K562 (cell line): Measurements from ENCODE around the gene THADA. TPM values are rescaled to one million over a fixed set of nuclear protein-coding genes. Genes with fewer than 3 reads are reported as not detected.

Experiments used
- ATAC-seq: fragments of 200-7000 bp; cut with Tn5 transposase; 3 replicates; pipeline ENCODE4 v1.9.1; 2020; ENCODE audit warnings: moderate library complexity
- BruUV-seq: library from RNA; stranded (reverse); fragments of 400-500 nt; replicated peaks from 2 replicates; lab custom pipeline; 2021; lab: Mats Ljungman, UMichigan
- CTCF ChIA-PET: fragments of 300-600 bp; formaldehyde crosslinking; extraction: SDS; loops from one replicate; lab custom pipeline; 2021; ENCODE audit warnings: low intra/inter-chr PET ratio; lab: Yijun Ruan, JAX
- POLR2A ChIA-PET: fragments of 300-600, 350-650 bp; sonication (Branson Sonifier 250); formaldehyde crosslinking; extraction: SDS; loops from one replicate; lab custom pipeline; 2021; ENCODE audit warnings: antibody characterized with exemption, inconsistent platforms; lab: Yijun Ruan, JAX
- DNase-seq, 4 experiments: peaks; one replicate each; pipeline versions ENCODE4 v3.0.0 to v3.0.0-alpha.2; 2011 to 2018; ENCODE audit warnings: low spot score in 3 of 4, mixed read lengths in 3 of 4; ENCODE audit errors: extremely low read depth in 1 of 4
- FAIRE-seq: peaks from 2 replicates; lab custom pipeline; 2011; peaks lifted over from hg19 to GRCh38; lab: Jason Lieb, UNC
- H2AFZ ChIP-seq: 2 replicates; pipeline ENCODE4 v1.6.0; 2011; ENCODE audit warnings: low read depth, low read length, control low read depth, inconsistent platforms
- H3K27ac ChIP-seq: fragments of 200-600 bp; 3 replicates; pipeline ENCODE4 v1.8.0; 2011; ENCODE audit warnings: low read depth, mild to moderate bottlenecking, control low read depth, inconsistent platforms, low read length, moderate library complexity, mixed read lengths; ENCODE audit errors: extremely low read depth
- H3K27me3 ChIP-seq, 2 experiments: fragments of 300-600 bp in 1 of 2; 2 replicates in 1 of 2; 3 replicates in 1 of 2; pipeline versions ENCODE4 v1.6.0 to v1.8.0; 2011; ENCODE audit warnings: inconsistent platforms in 2 of 2, low read length in 2 of 2, mild to moderate bottlenecking in 1 of 2, mixed read lengths in 1 of 2, moderate library complexity in 1 of 2; ENCODE audit not compliant: control insufficient read depth in 2 of 2, insufficient read depth in 2 of 2
- H3K36me3 ChIP-seq: fragments of 300-600 bp; 3 replicates; pipeline ENCODE4 v1.8.0; 2011; ENCODE audit warnings: mild to moderate bottlenecking, low read length, inconsistent platforms; ENCODE audit not compliant: control insufficient read depth, insufficient read depth
- H3K4me1 ChIP-seq, 2 experiments: fragments of 200-600 bp in 1 of 2; replicated peaks in 1 of 2; 2 replicates in 1 of 2; 3 replicates in 1 of 2; pipeline versions ENCODE4 v1.5.1 to v1.8.0; 2011; ENCODE audit warnings: inconsistent platforms in 2 of 2, low read length in 2 of 2, mild to moderate bottlenecking in 1 of 2, mixed read lengths in 1 of 2, moderate library complexity in 1 of 2; ENCODE audit not compliant: control insufficient read depth in 2 of 2, insufficient read depth in 2 of 2
- H3K4me2 ChIP-seq: 2 replicates; pipeline ENCODE4 v1.6.1; 2011; ENCODE audit warnings: low read length, control low read depth, inconsistent platforms, mixed read lengths; ENCODE audit not compliant: insufficient read depth
- H3K4me3 ChIP-seq: fragments of 200-600 bp; sonication (generic), shearing (Covaris generic); 2 replicates; pipeline ENCODE4 v1.5.1; 2016; ENCODE audit warnings: control low read depth, inconsistent platforms
- H3K79me2 ChIP-seq: fragments of 200-600 bp; 3 replicates; pipeline ENCODE4 v1.8.0; 2011; ENCODE audit warnings: low read length, inconsistent platforms; ENCODE audit not compliant: control insufficient read depth, insufficient read depth
- H3K9ac ChIP-seq, 2 experiments: 2 replicates each; pipeline versions ENCODE4 v1.6.0 to v1.6.1; 2011; ENCODE audit warnings: low read depth in 2 of 2, low read length in 2 of 2, control low read depth in 1 of 2, inconsistent platforms in 1 of 2, mild to moderate bottlenecking in 1 of 2, mixed read lengths in 1 of 2; ENCODE audit not compliant: insufficient read depth in 1 of 2
- H3K9me1 ChIP-seq: one replicate; pipeline ENCODE4 v1.6.0; 2011; ENCODE audit warnings: inconsistent platforms, mild to moderate bottlenecking, low read length, moderate library complexity; ENCODE audit not compliant: control insufficient read depth, insufficient read depth
- H3K9me3 ChIP-seq: replicated peaks from 2 replicates; pipeline ENCODE4 v1.5.1; 2011; ENCODE audit warnings: low read depth, low read length, inconsistent platforms; ENCODE audit not compliant: control insufficient read depth, insufficient read depth
- H4K20me1 ChIP-seq: replicated peaks from 2 replicates; pipeline ENCODE4 v1.6.1; 2011; ENCODE audit warnings: low read length, inconsistent platforms, mixed read lengths; ENCODE audit not compliant: control insufficient read depth, insufficient read depth
- ATF1 ChIP-seq, 2 experiments: fragments of 450-650 bp in 1 of 2; IDR thresholded peaks; 2 replicates each; pipeline ENCODE4 v1.6.1; 2016; ENCODE audit warnings: missing compliant biosample characterization in 1 of 2, missing genetic modification characterization in 1 of 2
- BHLHE40 ChIP-seq: IDR thresholded peaks from 2 replicates; pipeline ENCODE4 v1.6.1; 2011; ENCODE audit warnings: low read length, improper control_type of control experiment
- CHD1 ChIP-seq: fragments of 200-600 bp; sonication (generic); IDR thresholded peaks from one replicate; pipeline ENCODE4 v1.6.1; 2012; ENCODE audit warnings: mild to moderate bottlenecking, moderate library complexity, low read length, inconsistent platforms
- FOXP1 ChIP-seq: sonication (generic); formaldehyde crosslinking; IDR thresholded peaks from 2 replicates; pipeline ENCODE4 v1.8.0; 2022; ENCODE audit warnings: mild to moderate bottlenecking, missing genetic modification reagents
- HLTF ChIP-seq: fragments of 450-650 bp; IDR thresholded peaks from 2 replicates; pipeline ENCODE4 v1.6.1; 2016
- L3MBTL2 ChIP-seq: fragments of 450-650 bp; IDR thresholded peaks from 2 replicates; pipeline ENCODE4 v1.6.1; 2016; ENCODE audit warnings: mild to moderate bottlenecking, moderate library complexity
- MAZ ChIP-seq, 2 experiments: fragments of 450-650 bp in 1 of 2; sonication (generic) in 1 of 2; formaldehyde crosslinking; IDR thresholded peaks in 1 of 2; conservative IDR thresholded peaks in 1 of 2; 2 replicates each; pipeline versions ENCODE4 v1.4.0 to v1.5.0; 2020; ENCODE audit warnings: mild to moderate bottlenecking in 1 of 2, missing genetic modification reagents in 1 of 2
- MYC ChIP-seq, 2 experiments: fragments of 250-450 bp in 1 of 2; sonication (Bioruptor Pico) in 1 of 2; IDR thresholded peaks; 2 replicates each; pipeline versions ENCODE4 v1.5.1 to v1.6.1; 2012 to 2021; ENCODE audit warnings: low read depth in 2 of 2, borderline replicate concordance in 1 of 2, improper control_type of control experiment in 1 of 2, low read length in 1 of 2, mild to moderate bottlenecking in 1 of 2, moderate library complexity in 1 of 2
- SMARCE1 ChIP-seq: fragments of 450-650 bp; IDR thresholded peaks from 2 replicates; pipeline ENCODE4 v1.7.1; 2016; ENCODE audit warnings: mild to moderate bottlenecking
- TBP ChIP-seq: optimal IDR thresholded peaks from 2 replicates; pipeline ENCODE3; 2011; ENCODE audit warnings: low read depth, low read length, improper control_type of control experiment
- ZNF316 ChIP-seq: fragments of 450-650 bp; IDR thresholded peaks from 2 replicates; pipeline ENCODE4 v1.6.1; 2016
- ZNF324 ChIP-seq: fragments of 250-450 bp; sonication (Bioruptor Pico); IDR thresholded peaks from 2 replicates; pipeline ENCODE4 v1.4.0; 2020; ENCODE audit warnings: mild to moderate bottlenecking
- ZNF398 ChIP-seq: fragments of 250-450 bp; sonication (Bioruptor Pico); IDR thresholded peaks from 2 replicates; pipeline ENCODE4 v1.8.0; 2021; ENCODE audit warnings: moderate library complexity, mild to moderate bottlenecking, inconsistent platforms
- WGBS: fragments of 100-300 bp; shearing (Covaris generic); methylation state at CpG from one replicate; pipeline ENCODE4 v1.1.6; 2016; ENCODE audit warnings: low coverage, mixed read lengths; ENCODE audit not compliant: insufficient coverage; ENCODE audit errors: missing lambda C conversion rate; 5-methylcytosine and 5-hydroxymethylcytosine counted together
- in situ Hi-C: fragments of 300-500 bp; cut with MboI; formaldehyde crosslinking; loops from 4 replicates; pipeline ENCODE4 v1.15.0; 2018; ENCODE audit warnings: inconsistent platforms, mixed read lengths
- intact Hi-C: fragments of 100-400 bp; cut with micrococcal nuclease; formaldehyde crosslinking; loops from 2 replicates; pipeline ENCODE4 v1.14.2; 2022
- polyA plus RNA-seq, 8 experiments: library from polyadenylated mRNA; depleted of rRNA in 4 of 8; stranded (reverse) in 5 of 8; unstranded in 3 of 8; fragments of >200 nt; fragmentation: Nextera tagmentation in 2 of 8; fragmentation: Illumina TruSeq in 1 of 8; extraction: Ambion mirVana in 2 of 8; extraction: Trizol in 1 of 8; gene quantifications; 2 replicates each; pipeline versions ENCODE4 v1.2.1 to v1.2.3, GENCODE V29; 2011 to 2014; ENCODE audit warnings: inconsistent platforms in 1 of 8, missing spikeins in 1 of 8
- total RNA-seq, 7 experiments: library from RNA; depleted of rRNA in 6 of 7; stranded (reverse); fragments of >200 nt in 6 of 7; fragmentation: Illumina TruSeq in 2 of 7; extraction: Trizol in 2 of 7; gene quantifications; 2 replicates each; pipeline versions ENCODE4 v1.2.1 to v1.2.3, GENCODE V29; 2011 to 2021; ENCODE audit warnings: low replicate concordance in 1 of 7
- TF ChIP-seq, protein P1 (sequence below): fragments of 450-650 bp; formaldehyde crosslinking; IDR thresholded peaks from 2 replicates; pipeline ENCODE4 v1.4.0; 2020; ENCODE audit warnings: mild to moderate bottlenecking, mixed read lengths
- TF ChIP-seq, protein P2 (sequence below): fragments of 450-650 bp; formaldehyde crosslinking; IDR thresholded peaks from 2 replicates; pipeline ENCODE4 v1.4.0; 2020; ENCODE audit warnings: mild to moderate bottlenecking, moderate library complexity
- TF ChIP-seq, protein P3 (sequence below): fragments of 450-650 bp; IDR thresholded peaks from 2 replicates; pipeline ENCODE4 v1.6.1; 2014; ENCODE audit warnings: low read depth, mild to moderate bottlenecking, moderate library complexity, borderline replicate concordance

Gene THADA
- total and polyA plus RNA-seq, 9 of the 15 experiments (the other 6 are each of a cell fraction or from before 2014, with no cell fraction given), result 17.8 to 34.7 (median 31.9) TPM

DNA sequence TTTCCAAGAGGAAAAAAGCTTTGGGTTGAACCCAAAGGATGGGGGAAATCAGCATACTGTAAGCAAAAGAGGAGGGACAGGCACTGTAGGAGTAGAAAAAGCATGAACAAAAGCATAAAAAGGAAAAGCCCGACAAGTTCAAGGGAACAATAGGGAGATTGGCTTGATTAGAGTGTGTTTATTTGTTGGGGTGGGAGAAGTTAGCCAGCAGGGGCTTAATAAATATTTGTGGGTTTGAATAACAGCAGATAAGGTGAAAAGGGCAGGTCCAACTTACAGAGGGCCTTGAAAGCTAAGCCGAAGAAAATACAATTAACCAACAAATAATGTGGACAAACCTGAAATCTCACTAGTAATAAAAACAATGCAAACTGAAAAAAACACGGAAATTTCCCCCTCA is 126.7 kb downstream of the THADA start:
- no peak overlapping the region for H2AFZ ChIP-seq
- POLR2A ChIA-PET, result no interaction called here

More for the DNA sequence above, 126.7 kb downstream of the THADA start:
- no peak overlapping the region for H3K4me2 ChIP-seq
- no peaks in the 10 kb centered on the region for H3K4me1 ChIP-seq
- CTCF ChIA-PET, result no interaction called here
- no peaks in the 10 kb centered on the region for H4K20me1 ChIP-seq
- DNase-seq (no peak), ATAC-seq (no peak), FAIRE-seq (no peak)
- intact Hi-C loops (no loop called here), in situ Hi-C loops (no loop called here)
- no TSS peak for BruUV-seq
- H3K9ac ChIP-seq, result no peak overlapping the region
- 83% methylated on average over 3 of the region's 3 CpGs for WGBS
- H3K79me2 ChIP-seq, result no peaks in the 10 kb centered on the region
- H3K36me3 ChIP-seq, result no peaks in the 10 kb centered on the region
- no peak overlapping the region for H3K27ac ChIP-seq
- H3K9me1 ChIP-seq, result no peaks in the 10 kb centered on the region
- no peak overlapping the region for H3K4me3 ChIP-seq
- H3K9me3 ChIP-seq, result no peaks in the 10 kb centered on the region
- no peaks in the 10 kb centered on the region for H3K27me3 ChIP-seq
- TF ChIP-seq, protein P1, sequence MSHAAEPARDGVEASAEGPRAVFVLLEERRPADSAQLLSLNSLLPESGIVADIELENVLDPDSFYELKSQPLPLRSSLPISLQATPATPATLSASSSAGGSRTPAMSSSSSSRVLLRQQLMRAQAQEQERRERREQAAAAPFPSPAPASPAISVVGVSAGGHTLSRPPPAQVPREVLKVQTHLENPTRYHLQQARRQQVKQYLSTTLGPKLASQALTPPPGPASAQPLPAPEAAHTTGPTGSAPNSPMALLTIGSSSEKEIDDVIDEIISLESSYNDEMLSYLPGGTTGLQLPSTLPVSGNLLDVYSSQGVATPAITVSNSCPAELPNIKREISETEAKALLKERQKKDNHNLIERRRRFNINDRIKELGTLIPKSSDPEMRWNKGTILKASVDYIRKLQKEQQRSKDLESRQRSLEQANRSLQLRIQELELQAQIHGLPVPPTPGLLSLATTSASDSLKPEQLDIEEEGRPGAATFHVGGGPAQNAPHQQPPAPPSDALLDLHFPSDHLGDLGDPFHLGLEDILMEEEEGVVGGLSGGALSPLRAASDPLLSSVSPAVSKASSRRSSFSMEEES (CRISPR knock-in tag), result no peak
- TF ChIP-seq L3MBTL2 (no peak), ZNF316 (no peak), SMARCE1 (no peak), MAZ (CRISPR knock-in tag; conservative IDR thresholded peaks at IDR 0.05 in 1 of 2, IDR thresholded peaks at IDR 0.05 in 1 of 2) (no peak), ZNF398 (no peak), HLTF (no peak), MYC (IDR thresholded peaks at IDR 0.05; ENCODE audit: low read depth, low read length) (no peak), MYC (CRISPR knock-in tag; IDR thresholded peaks at IDR 0.05; ENCODE audit: borderline replicate concordance, low read depth) (no peak), BHLHE40 (no peak), CHD1 (no peak), FOXP1 (no peak), TBP (no peak), ZNF324 (CRISPR knock-in tag) (no peak), ATF1 (CRISPR knock-in tag; IDR thresholded peaks at IDR 0.05) (no peak), ATF1 (tag; IDR thresholded peaks at IDR 0.05) (no peak)
- TF ChIP-seq, protein P2, sequence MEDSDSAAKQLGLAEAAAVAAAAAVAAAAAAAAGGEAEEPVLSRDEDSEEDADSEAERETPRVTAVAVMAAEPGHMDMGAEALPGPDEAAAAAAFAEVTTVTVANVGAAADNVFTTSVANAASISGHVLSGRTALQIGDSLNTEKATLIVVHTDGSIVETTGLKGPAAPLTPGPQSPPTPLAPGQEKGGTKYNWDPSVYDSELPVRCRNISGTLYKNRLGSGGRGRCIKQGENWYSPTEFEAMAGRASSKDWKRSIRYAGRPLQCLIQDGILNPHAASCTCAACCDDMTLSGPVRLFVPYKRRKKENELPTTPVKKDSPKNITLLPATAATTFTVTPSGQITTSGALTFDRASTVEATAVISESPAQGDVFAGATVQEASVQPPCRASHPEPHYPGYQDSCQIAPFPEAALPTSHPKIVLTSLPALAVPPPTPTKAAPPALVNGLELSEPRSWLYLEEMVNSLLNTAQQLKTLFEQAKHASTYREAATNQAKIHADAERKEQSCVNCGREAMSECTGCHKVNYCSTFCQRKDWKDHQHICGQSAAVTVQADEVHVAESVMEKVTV (CRISPR knock-in tag), result no peak
- TF ChIP-seq, protein P3, sequence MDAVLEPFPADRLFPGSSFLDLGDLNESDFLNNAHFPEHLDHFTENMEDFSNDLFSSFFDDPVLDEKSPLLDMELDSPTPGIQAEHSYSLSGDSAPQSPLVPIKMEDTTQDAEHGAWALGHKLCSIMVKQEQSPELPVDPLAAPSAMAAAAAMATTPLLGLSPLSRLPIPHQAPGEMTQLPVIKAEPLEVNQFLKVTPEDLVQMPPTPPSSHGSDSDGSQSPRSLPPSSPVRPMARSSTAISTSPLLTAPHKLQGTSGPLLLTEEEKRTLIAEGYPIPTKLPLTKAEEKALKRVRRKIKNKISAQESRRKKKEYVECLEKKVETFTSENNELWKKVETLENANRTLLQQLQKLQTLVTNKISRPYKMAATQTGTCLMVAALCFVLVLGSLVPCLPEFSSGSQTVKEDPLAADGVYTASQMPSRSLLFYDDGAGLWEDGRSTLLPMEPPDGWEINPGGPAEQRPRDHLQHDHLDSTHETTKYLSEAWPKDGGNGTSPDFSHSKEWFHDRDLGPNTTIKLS, result no peak
